B cell (primary cell): ENCODE data around the gene RHNO1. TPM values are rescaled to one million over a fixed set of nuclear protein-coding genes. Genes with fewer than 3 reads are reported as not detected.

Experiments
- ATAC-seq: fragments of 200-7000 bp; cut with Tn5 transposase; one replicate; pipeline ENCODE4 v1.10.0; 2021; ENCODE audit warnings: low read depth, mild to moderate bottlenecking, moderate number of reproducible peaks, moderate library complexity
- CTCF ChIA-PET: fragments of 350-600 bp; sonication (Branson Sonifier 250); formaldehyde crosslinking; loops from one replicate; lab custom pipeline; 2021; ENCODE audit warnings: antibody characterized with exemption, inconsistent platforms; lab: Charles Lee
- POLR2A ChIA-PET: fragments of 350-600 bp; sonication (Branson Sonifier 250); formaldehyde crosslinking; loops from one replicate; lab custom pipeline; 2021; ENCODE audit warnings: antibody characterized with exemption; lab: Charles Lee
- DNase-seq: peaks from one replicate; pipeline ENCODE4 v3.0.0; 2013
- H2AFZ ChIP-seq: 2 replicates; pipeline ENCODE4 v1.6.1; 2012; ENCODE audit warnings: mild to moderate bottlenecking, low read depth, low read length; ENCODE audit not compliant: insufficient read depth, poor library complexity, severe bottlenecking
- H3K27ac ChIP-seq, 2 donors: 1 replicate in 1 of 2; 2 replicates in 1 of 2; pipeline ENCODE4 v1.5.1; 2012 to 2013; ENCODE audit warnings: low read length in 2 of 2, mild to moderate bottlenecking in 2 of 2, moderate library complexity in 1 of 2
- H3K27me3 ChIP-seq, 4 experiments: fragments of 200-600 bp in 1 of 4; sonication (generic) in 1 of 4; replicated peaks in 1 of 4; 1 replicate in 2 of 4; 2 replicates in 2 of 4; pipeline versions ENCODE4 v1.6.1 to v1.7.0; 2013 to 2016; ENCODE audit warnings: low read length in 3 of 4, mild to moderate bottlenecking in 2 of 4, mixed read lengths in 1 of 4, moderate library complexity in 1 of 4; ENCODE audit not compliant: insufficient read depth in 4 of 4, control insufficient read depth in 3 of 4; ENCODE audit errors: control extremely low read depth in 1 of 4
- H3K36me3 ChIP-seq, 2 experiments: replicated peaks in 1 of 2; 1 replicate in 1 of 2; 2 replicates in 1 of 2; pipeline versions ENCODE4 v1.6.1 to v1.7.1; 2013; ENCODE audit warnings: low read length in 1 of 2; ENCODE audit not compliant: insufficient read depth in 2 of 2, control insufficient read depth in 1 of 2; ENCODE audit errors: control extremely low read depth in 1 of 2, extremely low read depth in 1 of 2
- H3K4me1 ChIP-seq, 2 donors: fragments of 200-600 bp in 1 of 2; sonication (generic) in 1 of 2; 1 replicate in 1 of 2; 2 replicates in 1 of 2; pipeline versions ENCODE4 v1.5.1 to v1.6.1; 2013 to 2017; ENCODE audit warnings: low read length in 2 of 2; ENCODE audit not compliant: control insufficient read depth in 2 of 2, insufficient read depth in 2 of 2
- H3K4me2 ChIP-seq: replicated peaks from 2 replicates; pipeline ENCODE3; 2012; ENCODE audit warnings: mild to moderate bottlenecking, low read depth, low read length; ENCODE audit not compliant: poor library complexity, severe bottlenecking
- H3K4me3 ChIP-seq, 5 experiments: fragments of 200-600 bp in 1 of 5; sonication (generic) in 1 of 5; 1 replicate in 3 of 5; 2 replicates in 2 of 5; pipeline versions ENCODE4 v1.5.1 to v1.7.0; 2011 to 2016; ENCODE audit warnings: low read length in 4 of 5, mild to moderate bottlenecking in 4 of 5, low read depth in 2 of 5, control low read depth in 1 of 5, moderate library complexity in 1 of 5; ENCODE audit not compliant: insufficient read depth in 1 of 5; ENCODE audit errors: control extremely low read depth in 1 of 5, extremely low read depth in 1 of 5
- H3K79me2 ChIP-seq: fragments of 200-600 bp; sonication (generic); one replicate; pipeline ENCODE4 v1.6.0; 2016; ENCODE audit warnings: low read length; ENCODE audit not compliant: control insufficient read depth, insufficient read depth
- H3K9ac ChIP-seq: fragments of 200-600 bp; sonication (generic); 2 replicates; pipeline ENCODE4 v1.6.1; 2017; ENCODE audit warnings: mild to moderate bottlenecking, low read length, moderate library complexity
- H3K9me3 ChIP-seq, 3 donors: one replicate each; pipeline versions ENCODE4 v1.6.1 to v1.7.1; 2013; ENCODE audit warnings: low read length in 2 of 3; ENCODE audit not compliant: control insufficient read depth in 2 of 3, insufficient read depth in 1 of 3; ENCODE audit errors: control extremely low read depth in 1 of 3
- H4K20me1 ChIP-seq: 2 replicates; pipeline ENCODE4 v1.6.0; 2012; ENCODE audit warnings: mild to moderate bottlenecking, low read length; ENCODE audit not compliant: insufficient read depth, control insufficient read depth, poor library complexity, severe bottlenecking
- H3K27ac Mint-ChIP-seq: one replicate; pipeline ENCODE4 v1.8.0; 2021; ENCODE audit warnings: mixed read lengths
- H3K27me3 Mint-ChIP-seq: one replicate; pipeline ENCODE4 v1.8.0; 2021; ENCODE audit warnings: mixed read lengths
- H3K4me1 Mint-ChIP-seq: one replicate; pipeline ENCODE4 v1.8.0; 2021; ENCODE audit warnings: mixed read lengths
- H3K4me3 Mint-ChIP-seq: one replicate; pipeline ENCODE4 v1.8.0; 2021; ENCODE audit warnings: mixed read lengths
- H3K9me3 Mint-ChIP-seq: one replicate; pipeline ENCODE4 v1.8.0; 2022; ENCODE audit warnings: mixed read lengths; ENCODE audit not compliant: insufficient read depth
- EZH2 ChIP-seq: IDR thresholded peaks from 2 replicates; pipeline ENCODE4 v1.6.1; 2012; ENCODE audit warnings: borderline replicate concordance, low read depth, mild to moderate bottlenecking, moderate library complexity, low read length; ENCODE audit not compliant: insufficient read depth, poor library complexity, severe bottlenecking
- WGBS: methylation state at CpG from one replicate; pipeline ENCODE4 v1.1.5; 2013; ENCODE audit warnings: missing lambda C conversion rate; ENCODE audit not compliant: insufficient coverage; 5-methylcytosine and 5-hydroxymethylcytosine counted together
- intact Hi-C: fragments of 100-400 bp; cut with micrococcal nuclease; formaldehyde crosslinking; loops from one replicate; pipeline ENCODE4 v1.10.0; 2022
- polyA plus RNA-seq: library from polyadenylated mRNA; depleted of rRNA; stranded (reverse); fragments of >200 nt; gene quantifications from 2 replicates; pipeline ENCODE4 v1.2.3, GENCODE V29; 2012
- total RNA-seq, 2 donors: library from RNA; stranded (reverse); fragments of 120-200 nt in 1 of 2; gene quantifications; 1 replicate in 1 of 2; 2 replicates in 1 of 2; pipeline versions ENCODE4 v1.2.3 to v1.2.4, GENCODE V29; 2013 to 2022
- TF ChIP-seq, protein P1 (sequence below): fragments of 200-600 bp; IDR thresholded peaks from one replicate; pipeline ENCODE4 v1.8.0; 2022; ENCODE audit warnings: antibody characterized with exemption, mild to moderate bottlenecking

The RHNO1 gene
- total and polyA plus RNA-seq, 2 donors (not counting 1 experiment from before 2014, with no cell fraction given), result 13.3 to 13.5 TPM

DNA sequence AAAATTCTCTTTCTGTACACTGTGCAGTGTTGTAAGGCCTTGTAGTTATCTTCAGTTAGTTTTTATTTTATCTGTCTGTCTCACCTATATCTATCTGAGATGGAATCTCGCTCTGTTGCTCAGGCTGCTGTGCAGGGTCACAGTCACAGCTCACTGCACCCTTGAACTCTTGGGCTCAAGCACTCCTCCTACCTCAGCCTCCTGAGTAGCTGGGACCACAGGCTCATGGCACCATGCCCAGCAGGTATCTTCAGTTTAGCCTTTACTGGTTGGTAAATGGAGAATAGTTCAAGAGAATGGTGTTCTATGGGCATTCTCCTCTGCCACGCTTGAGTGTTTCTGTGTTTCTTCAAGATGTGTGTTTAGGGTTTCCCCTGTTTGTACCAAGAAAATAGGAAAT, 27.2 kb downstream of the RHNO1 start:
- TF ChIP-seq, protein P1, sequence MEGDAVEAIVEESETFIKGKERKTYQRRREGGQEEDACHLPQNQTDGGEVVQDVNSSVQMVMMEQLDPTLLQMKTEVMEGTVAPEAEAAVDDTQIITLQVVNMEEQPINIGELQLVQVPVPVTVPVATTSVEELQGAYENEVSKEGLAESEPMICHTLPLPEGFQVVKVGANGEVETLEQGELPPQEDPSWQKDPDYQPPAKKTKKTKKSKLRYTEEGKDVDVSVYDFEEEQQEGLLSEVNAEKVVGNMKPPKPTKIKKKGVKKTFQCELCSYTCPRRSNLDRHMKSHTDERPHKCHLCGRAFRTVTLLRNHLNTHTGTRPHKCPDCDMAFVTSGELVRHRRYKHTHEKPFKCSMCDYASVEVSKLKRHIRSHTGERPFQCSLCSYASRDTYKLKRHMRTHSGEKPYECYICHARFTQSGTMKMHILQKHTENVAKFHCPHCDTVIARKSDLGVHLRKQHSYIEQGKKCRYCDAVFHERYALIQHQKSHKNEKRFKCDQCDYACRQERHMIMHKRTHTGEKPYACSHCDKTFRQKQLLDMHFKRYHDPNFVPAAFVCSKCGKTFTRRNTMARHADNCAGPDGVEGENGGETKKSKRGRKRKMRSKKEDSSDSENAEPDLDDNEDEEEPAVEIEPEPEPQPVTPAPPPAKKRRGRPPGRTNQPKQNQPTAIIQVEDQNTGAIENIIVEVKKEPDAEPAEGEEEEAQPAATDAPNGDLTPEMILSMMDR, result no peak
- TF ChIP-seq EZH2, result no peak
- no peaks in the 10 kb centered on the region for H3K27me3 ChIP-seq
- no peak for DNase-seq
- H3K27me3 Mint-ChIP-seq, result no peaks in the 10 kb centered on the region
- CTCF ChIA-PET, result no interaction called here
- H3K4me3 ChIP-seq, result no peak overlapping the region
- peaks cover 5% of the 10 kb centered on the region for H3K79me2 ChIP-seq
- H3K4me1 ChIP-seq, result no peaks in the 10 kb centered on the region
- peaks cover 4% of the 10 kb centered on the region for H3K4me1 Mint-ChIP-seq
- H3K9ac ChIP-seq, result no peak overlapping the region
- H3K9me3 Mint-ChIP-seq, result no peaks in the 10 kb centered on the region
- ATAC-seq, result no peak
- no CpG with 5 or more reads among the region's 2 CpGs for WGBS
- H3K4me2 ChIP-seq, result no peak overlapping the region
- no peak overlapping the region for H3K27ac Mint-ChIP-seq
- H4K20me1 ChIP-seq, result no peaks in the 10 kb centered on the region
- H2AFZ ChIP-seq, result no peak overlapping the region
- H3K4me3 Mint-ChIP-seq, result no peak overlapping the region
- H3K36me3 ChIP-seq, result no peaks in the 10 kb centered on the region
- H3K27ac ChIP-seq, result no peak overlapping the region
- no peaks in the 10 kb centered on the region for H3K9me3 ChIP-seq
- intact Hi-C loops, result no loop called here
- POLR2A ChIA-PET, result no interaction called here

DNA sequence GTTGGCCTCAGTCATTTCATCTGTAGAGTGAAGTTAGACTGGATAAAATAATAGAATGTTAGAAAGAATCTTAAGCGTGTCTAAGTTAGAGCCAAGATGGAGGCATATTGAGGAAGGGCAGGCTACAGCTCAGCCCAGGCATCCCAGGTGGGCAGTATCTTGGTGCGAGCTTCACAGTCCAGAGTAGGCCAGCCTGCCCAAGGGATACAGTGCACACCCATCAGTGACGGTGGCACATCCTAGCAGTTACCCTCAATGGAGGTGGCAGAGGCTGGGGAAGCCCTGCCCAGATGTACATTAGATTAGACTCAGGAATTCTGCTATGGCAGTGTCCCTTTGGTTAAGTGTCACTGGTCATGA, 35.2 kb downstream of the RHNO1 start:
- no peak for TF ChIP-seq EZH2
- TF ChIP-seq, protein P1, result no peak
- no peaks in the 10 kb centered on the region for H3K4me1 Mint-ChIP-seq

More for the DNA sequence above, 35.2 kb downstream of the RHNO1 start:
- no peaks in the 10 kb centered on the region for H3K27me3 Mint-ChIP-seq
- WGBS, result 97% methylated on average over 3 of the region's 3 CpGs
- no peak for DNase-seq
- Histone ChIP-seq H4K20me1 (no peaks in the 10 kb centered on the region), H2AFZ (no peak overlapping the region), H3K9ac (no peak overlapping the region), H3K36me3 (peaks cover 0 to 2% of the 10 kb centered on the region in 2 experiments), H3K9me3 (no peaks in the 10 kb centered on the region), H3K4me3 (no peak overlapping the region), H3K4me1 (no peaks in the 10 kb centered on the region), H3K27ac (no peak overlapping the region), H3K4me2 (no peak overlapping the region), H3K79me2 (no peaks in the 10 kb centered on the region), H3K27me3 (no peaks in the 10 kb centered on the region)
- CTCF ChIA-PET, result interaction anchor here (0.7 kb wide), 1 partner anchor 58 kb away, joined by 3 read pairs; no protein-coding TSS in a partner anchor
- ATAC-seq, result no peak
- no peak overlapping the region for H3K4me3 Mint-ChIP-seq
- intact Hi-C loops, result no loop called here
- H3K9me3 Mint-ChIP-seq, result no peaks in the 10 kb centered on the region
- POLR2A ChIA-PET, result no interaction called here
- H3K27ac Mint-ChIP-seq, result no peak overlapping the region
